HUES48 (cell line): ENCODE data around the gene CBR1.

Experiments
- H3K27ac ChIP-seq: one replicate; pipeline ENCODE4 v1.7.0; 2013; ENCODE audit warnings: low read depth, low read length, inconsistent platforms
- H3K27me3 ChIP-seq: 2 replicates; pipeline ENCODE4 v1.6.1; 2013; ENCODE audit warnings: mild to moderate bottlenecking, low read length; ENCODE audit not compliant: control insufficient read depth, insufficient read depth
- H3K36me3 ChIP-seq: 2 replicates; pipeline ENCODE4 v1.6.1; 2013; ENCODE audit warnings: low read length; ENCODE audit not compliant: control insufficient read depth, insufficient read depth
- H3K4me1 ChIP-seq: 2 replicates; pipeline ENCODE4 v1.6.1; 2013; ENCODE audit warnings: mild to moderate bottlenecking, low read length; ENCODE audit not compliant: control insufficient read depth, insufficient read depth
- H3K4me3 ChIP-seq: 2 replicates; pipeline ENCODE4 v1.5.1; 2013; ENCODE audit warnings: mild to moderate bottlenecking, low read depth, low read length
- H3K9ac ChIP-seq: 2 replicates; pipeline ENCODE4 v1.6.1; 2013; ENCODE audit warnings: mild to moderate bottlenecking, low read depth, low read length, moderate library complexity
- H3K9me3 ChIP-seq: 2 replicates; pipeline ENCODE4 v1.6.1; 2013; ENCODE audit warnings: low read length; ENCODE audit not compliant: control insufficient read depth, insufficient read depth

The CBR1 gene

GRCh38 chr21:36120304-36120888, 50.6 kb downstream of the CBR1 start:
- Histone ChIP-seq H3K4me1 (peaks cover 5% of the 10 kb centered on the region; the same call in 1 of the 2 replicates), H3K9me3 (no peaks in the 10 kb centered on the region)

More at GRCh38 chr21:36120304-36120888, 50.6 kb downstream of the CBR1 start:
- H3K27me3 ChIP-seq: no peaks in the 10 kb centered on the region
- H3K4me3 ChIP-seq: no peak overlapping the region
- H3K27ac ChIP-seq: no peak overlapping the region
- H3K9ac ChIP-seq: no peak overlapping the region
- H3K36me3 ChIP-seq: no peaks in the 10 kb centered on the region
